SK-N-SH (cell line): Measurements from ENCODE around the gene HAUS8. TPM values are rescaled to one million over a fixed set of nuclear protein-coding genes. Genes with fewer than 3 reads are reported as not detected.

Experiments
- CTCF ChIA-PET: fragments of 300-600, 350-600 bp; formaldehyde crosslinking; extraction: SDS; loops from one replicate; lab custom pipeline; 2021; lab: Yijun Ruan, JAX
- POLR2A ChIA-PET: fragments of 350-600 bp; sonication (Branson Sonifier 250); formaldehyde crosslinking; extraction: SDS; loops from one replicate; lab custom pipeline; 2020; ENCODE audit warnings: antibody characterized with exemption, inconsistent platforms; lab: Yijun Ruan, JAX
- DNase-seq: peaks from one replicate; pipeline ENCODE4 v3.0.0; 2012
- H2AFZ ChIP-seq: fragments of 200-600 bp; sonication (generic); 2 replicates; pipeline ENCODE4 v1.8.1; 2016; ENCODE audit warnings: antibody characterized with exemption, mild to moderate bottlenecking, low read depth
- H3F3A ChIP-seq: fragments of 200-600 bp; sonication (generic); replicated peaks from 2 replicates; pipeline ENCODE3; 2016; ENCODE audit warnings: antibody characterized with exemption, mild to moderate bottlenecking; ENCODE audit not compliant: insufficient read depth
- H3K27ac ChIP-seq, 2 experiments: fragments of 200-500 bp in 1 of 2; fragments of 200-600 bp in 1 of 2; sonication (Bioruptor generic) in 1 of 2; sonication (generic), shearing (Covaris generic) in 1 of 2; 2 replicates each; pipeline versions ENCODE4 v1.5.1 to v1.6.1; 2014 to 2016; ENCODE audit warnings: low read depth in 2 of 2, inconsistent platforms in 1 of 2, low read length in 1 of 2, mild to moderate bottlenecking in 1 of 2, mixed read lengths in 1 of 2
- H3K27me3 ChIP-seq: fragments of 200-600 bp; sonication (generic), shearing (Covaris generic); 2 replicates; pipeline ENCODE4 v1.6.1; 2016; ENCODE audit warnings: mixed run types; ENCODE audit not compliant: insufficient read depth
- H3K36me3 ChIP-seq, 2 experiments: fragments of 200-500 bp in 1 of 2; fragments of 200-600 bp in 1 of 2; sonication (Bioruptor generic) in 1 of 2; sonication (generic) in 1 of 2; replicated peaks in 1 of 2; 2 replicates each; pipeline versions ENCODE3 to v1.5.1; 2014 to 2016; ENCODE audit warnings: low read length in 1 of 2, mild to moderate bottlenecking in 1 of 2; ENCODE audit not compliant: insufficient read depth in 2 of 2, control insufficient read depth in 1 of 2
- H3K4me1 ChIP-seq, 2 experiments: fragments of 200-500 bp in 1 of 2; fragments of 200-600 bp in 1 of 2; sonication (Bioruptor generic) in 1 of 2; sonication (generic), shearing (Covaris generic) in 1 of 2; 2 replicates each; pipeline versions ENCODE4 v1.5.1 to v1.6.1; 2014 to 2016; ENCODE audit warnings: low read depth in 1 of 2, low read length in 1 of 2, mixed run types in 1 of 2; ENCODE audit not compliant: insufficient read depth in 2 of 2, control insufficient read depth in 1 of 2
- H3K4me2 ChIP-seq: fragments of 200-600 bp; sonication (generic), shearing (Covaris generic); 2 replicates; pipeline ENCODE4 v1.6.1; 2017; ENCODE audit warnings: mixed run types
- H3K4me3 ChIP-seq, 2 experiments: fragments of 200-500 bp in 1 of 2; fragments of 200-600 bp in 1 of 2; sonication (Bioruptor generic) in 1 of 2; sonication (generic), shearing (Covaris generic) in 1 of 2; 2 replicates each; pipeline versions ENCODE4 v1.5.1 to v1.8.1; 2014 to 2016; ENCODE audit warnings: low read depth in 2 of 2, inconsistent platforms in 1 of 2, low read length in 1 of 2, mild to moderate bottlenecking in 1 of 2, mixed read lengths in 1 of 2, moderate library complexity in 1 of 2
- H3K79me2 ChIP-seq: fragments of 200-600 bp; sonication (generic); 2 replicates; pipeline ENCODE4 v1.8.1; 2017; ENCODE audit warnings: mild to moderate bottlenecking; ENCODE audit not compliant: insufficient read depth
- H3K9ac ChIP-seq: fragments of 200-600 bp; sonication (generic); 2 replicates; pipeline ENCODE4 v1.6.1; 2017; ENCODE audit warnings: mixed run types
- H3K9me2 ChIP-seq: fragments of 200-600 bp; sonication (generic); 2 replicates; pipeline ENCODE4 v1.6.1; 2017; ENCODE audit warnings: mixed run types
- H3K9me3 ChIP-seq: fragments of 200-600 bp; sonication (generic); 2 replicates; pipeline ENCODE4 v1.6.1; 2017; ENCODE audit warnings: mixed run types, mild to moderate bottlenecking, moderate library complexity
- H4K20me1 ChIP-seq: fragments of 200-600 bp; sonication (generic); 2 replicates; pipeline ENCODE4 v1.6.1; 2017; ENCODE audit warnings: mild to moderate bottlenecking, mixed run types; ENCODE audit not compliant: insufficient read depth
- CHD2 ChIP-seq: fragments of 150-350 bp; IDR thresholded peaks from 2 replicates; pipeline ENCODE4 v1.6.1; 2018; ENCODE audit warnings: low read length; ENCODE audit not compliant: partially characterized antibody
- FOXM1 ChIP-seq: IDR thresholded peaks from 2 replicates; pipeline ENCODE4 v1.4.0; 2012; ENCODE audit warnings: low read depth, mild to moderate bottlenecking
- GABPA ChIP-seq: IDR thresholded peaks from 2 replicates; pipeline ENCODE4 v1.4.0; 2012; ENCODE audit warnings: low read depth, mild to moderate bottlenecking
- GATA2 ChIP-seq: sonication (generic); formaldehyde crosslinking; IDR thresholded peaks from 2 replicates; pipeline ENCODE4 v1.5.0; 2020; ENCODE audit warnings: mild to moderate bottlenecking, missing genetic modification reagents
- JUND ChIP-seq: IDR thresholded peaks from 2 replicates; pipeline ENCODE4 v1.4.0; 2012
- MEF2A ChIP-seq: IDR thresholded peaks from 2 replicates; pipeline ENCODE4 v1.4.0; 2012; ENCODE audit warnings: low read depth, borderline replicate concordance
- MXI1 ChIP-seq: IDR thresholded peaks from 2 replicates; pipeline ENCODE4 v1.6.1; 2012; ENCODE audit warnings: mild to moderate bottlenecking, low read depth, low read length, improper control_type of control experiment
- PBX3 ChIP-seq: IDR thresholded peaks from 2 replicates; pipeline ENCODE4; 2012
- POLR2AphosphoS5 ChIP-seq: IDR thresholded peaks from 2 replicates; pipeline ENCODE4 v1.6.1; 2012; ENCODE audit warnings: low read depth, low read length
- RFX5 ChIP-seq: IDR thresholded peaks from 2 replicates; pipeline ENCODE4 v1.6.1; 2012; ENCODE audit warnings: mild to moderate bottlenecking, improper control_type of control experiment, low read length
- RXRA ChIP-seq: IDR thresholded peaks from 2 replicates; pipeline ENCODE4 v1.4.0; 2012; ENCODE audit warnings: low read depth, mild to moderate bottlenecking, borderline replicate concordance
- SMC3 ChIP-seq: IDR thresholded peaks from 2 replicates; pipeline ENCODE4 v1.6.1; 2012; ENCODE audit warnings: low read depth, low read length, improper control_type of control experiment
- TCF12 ChIP-seq: IDR thresholded peaks from 2 replicates; pipeline ENCODE4 v1.4.0; 2012
- TEAD4 ChIP-seq: IDR thresholded peaks from 2 replicates; pipeline ENCODE4 v1.4.0; 2012; ENCODE audit warnings: mild to moderate bottlenecking, borderline replicate concordance; ENCODE audit not compliant: insufficient read depth
- USF2 ChIP-seq: fragments of 150-350 bp; IDR thresholded peaks from 2 replicates; pipeline ENCODE4 v1.6.1; 2017; ENCODE audit warnings: antibody characterized with exemption, low read length, low read depth, borderline replicate concordance
- YY1 ChIP-seq: IDR thresholded peaks from 2 replicates; pipeline ENCODE4 v1.4.0; 2012; ENCODE audit warnings: low read depth, mild to moderate bottlenecking
- WGBS: methylation state at CpG from one replicate; pipeline ENCODE4 v1.1.6; 2017; ENCODE audit warnings: low lambda C conversion rate; 5-methylcytosine and 5-hydroxymethylcytosine counted together
- polyA plus RNA-seq, 3 experiments: library from polyadenylated mRNA; depleted of rRNA; stranded (reverse); fragments of >200 nt; gene quantifications; 2 replicates each; pipeline ENCODE4 v1.2.3, GENCODE V29; 2012
- TF ChIP-seq, protein P1 (sequence below): IDR thresholded peaks from 2 replicates; pipeline ENCODE4 v1.6.1; 2012; ENCODE audit warnings: mild to moderate bottlenecking, low read depth, low read length, moderate library complexity
- TF ChIP-seq, protein P2 (sequence below): fragments of 200-600 bp; sonication (generic); IDR thresholded peaks from 2 replicates; pipeline ENCODE4 v1.6.1; 2017; ENCODE audit warnings: antibody characterized with exemption, mild to moderate bottlenecking, moderate library complexity

HAUS8 gene
- polyA plus RNA-seq, 1 of the 3 experiments (the other 2 are of a cell fraction): 9.6 TPM

DNA sequence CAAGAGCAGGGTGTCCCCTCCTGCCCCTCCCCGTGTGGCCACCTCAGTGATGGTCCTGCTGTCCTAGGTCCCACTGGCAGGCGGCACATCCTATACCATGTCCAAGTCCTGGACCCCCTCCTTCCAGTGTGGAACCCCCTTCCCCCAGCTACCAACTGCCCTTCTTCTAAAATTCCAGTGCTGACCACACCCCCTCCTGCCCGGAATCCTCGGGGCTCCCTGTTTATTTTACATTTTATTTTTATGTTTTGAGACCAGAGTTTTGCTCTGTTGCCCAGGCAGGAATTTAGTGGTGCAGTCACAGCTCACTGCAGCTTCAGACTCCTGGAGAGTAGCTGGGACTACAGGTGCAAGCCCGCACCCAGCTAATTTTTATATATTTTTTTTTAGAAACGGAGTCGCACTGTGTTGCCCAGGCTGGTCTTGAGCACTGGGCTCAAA lies 47.7 kb downstream of the HAUS8 start:
- WGBS: 44% methylated on average over 7 of the region's 7 CpGs
- H3K27ac ChIP-seq: no peak overlapping the region
- H3K9ac ChIP-seq: no peak overlapping the region
- no peak for TF ChIP-seq MEF2A
- no peak for TF ChIP-seq FOXM1
- TF ChIP-seq CHD2: no peak
- no peak for TF ChIP-seq GABPA
- no peak for TF ChIP-seq USF2
- no peak for TF ChIP-seq JUND
- no peak for TF ChIP-seq POLR2AphosphoS5
- TF ChIP-seq RXRA: no peak
- no peak for TF ChIP-seq MXI1
- TF ChIP-seq, protein P1, sequence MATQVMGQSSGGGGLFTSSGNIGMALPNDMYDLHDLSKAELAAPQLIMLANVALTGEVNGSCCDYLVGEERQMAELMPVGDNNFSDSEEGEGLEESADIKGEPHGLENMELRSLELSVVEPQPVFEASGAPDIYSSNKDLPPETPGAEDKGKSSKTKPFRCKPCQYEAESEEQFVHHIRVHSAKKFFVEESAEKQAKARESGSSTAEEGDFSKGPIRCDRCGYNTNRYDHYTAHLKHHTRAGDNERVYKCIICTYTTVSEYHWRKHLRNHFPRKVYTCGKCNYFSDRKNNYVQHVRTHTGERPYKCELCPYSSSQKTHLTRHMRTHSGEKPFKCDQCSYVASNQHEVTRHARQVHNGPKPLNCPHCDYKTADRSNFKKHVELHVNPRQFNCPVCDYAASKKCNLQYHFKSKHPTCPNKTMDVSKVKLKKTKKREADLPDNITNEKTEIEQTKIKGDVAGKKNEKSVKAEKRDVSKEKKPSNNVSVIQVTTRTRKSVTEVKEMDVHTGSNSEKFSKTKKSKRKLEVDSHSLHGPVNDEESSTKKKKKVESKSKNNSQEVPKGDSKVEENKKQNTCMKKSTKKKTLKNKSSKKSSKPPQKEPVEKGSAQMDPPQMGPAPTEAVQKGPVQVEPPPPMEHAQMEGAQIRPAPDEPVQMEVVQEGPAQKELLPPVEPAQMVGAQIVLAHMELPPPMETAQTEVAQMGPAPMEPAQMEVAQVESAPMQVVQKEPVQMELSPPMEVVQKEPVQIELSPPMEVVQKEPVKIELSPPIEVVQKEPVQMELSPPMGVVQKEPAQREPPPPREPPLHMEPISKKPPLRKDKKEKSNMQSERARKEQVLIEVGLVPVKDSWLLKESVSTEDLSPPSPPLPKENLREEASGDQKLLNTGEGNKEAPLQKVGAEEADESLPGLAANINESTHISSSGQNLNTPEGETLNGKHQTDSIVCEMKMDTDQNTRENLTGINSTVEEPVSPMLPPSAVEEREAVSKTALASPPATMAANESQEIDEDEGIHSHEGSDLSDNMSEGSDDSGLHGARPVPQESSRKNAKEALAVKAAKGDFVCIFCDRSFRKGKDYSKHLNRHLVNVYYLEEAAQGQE: no peak
- no peak for TF ChIP-seq RFX5
- TF ChIP-seq TEAD4: no peak
- TF ChIP-seq PBX3: no peak
- TF ChIP-seq, protein P2, sequence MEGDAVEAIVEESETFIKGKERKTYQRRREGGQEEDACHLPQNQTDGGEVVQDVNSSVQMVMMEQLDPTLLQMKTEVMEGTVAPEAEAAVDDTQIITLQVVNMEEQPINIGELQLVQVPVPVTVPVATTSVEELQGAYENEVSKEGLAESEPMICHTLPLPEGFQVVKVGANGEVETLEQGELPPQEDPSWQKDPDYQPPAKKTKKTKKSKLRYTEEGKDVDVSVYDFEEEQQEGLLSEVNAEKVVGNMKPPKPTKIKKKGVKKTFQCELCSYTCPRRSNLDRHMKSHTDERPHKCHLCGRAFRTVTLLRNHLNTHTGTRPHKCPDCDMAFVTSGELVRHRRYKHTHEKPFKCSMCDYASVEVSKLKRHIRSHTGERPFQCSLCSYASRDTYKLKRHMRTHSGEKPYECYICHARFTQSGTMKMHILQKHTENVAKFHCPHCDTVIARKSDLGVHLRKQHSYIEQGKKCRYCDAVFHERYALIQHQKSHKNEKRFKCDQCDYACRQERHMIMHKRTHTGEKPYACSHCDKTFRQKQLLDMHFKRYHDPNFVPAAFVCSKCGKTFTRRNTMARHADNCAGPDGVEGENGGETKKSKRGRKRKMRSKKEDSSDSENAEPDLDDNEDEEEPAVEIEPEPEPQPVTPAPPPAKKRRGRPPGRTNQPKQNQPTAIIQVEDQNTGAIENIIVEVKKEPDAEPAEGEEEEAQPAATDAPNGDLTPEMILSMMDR: no peak
- no peak for TF ChIP-seq YY1
- no peak for TF ChIP-seq SMC3
- TF ChIP-seq TCF12: no peak
- TF ChIP-seq GATA2 (CRISPR knock-in tag): no peak
- H3K4me1 ChIP-seq: no peaks in the 10 kb centered on the region
- H3K4me3 ChIP-seq: no peak overlapping the region
- H3K36me3 ChIP-seq: no peaks in the 10 kb centered on the region
- ChIA-PET CTCF (no interaction called here), POLR2A (no interaction called here)
- H3K79me2 ChIP-seq: no peaks in the 10 kb centered on the region
- H3K27me3 ChIP-seq: peaks cover 38% of the 10 kb centered on the region
- no peaks in the 10 kb centered on the region for H3K9me3 ChIP-seq
- H3K4me2 ChIP-seq: no peak overlapping the region
- no peaks in the 10 kb centered on the region for H3K9me2 ChIP-seq
- H3F3A ChIP-seq: no peaks in the 10 kb centered on the region
- no peaks in the 10 kb centered on the region for H4K20me1 ChIP-seq
- DNase-seq: no peak
- H2AFZ ChIP-seq: no peak overlapping the region
